ENCODE measurements around the gene DNAJB13.

DNAJB13 gene

GRCh38 chr11:73977856-73978519 lies 27.2 kb downstream of the DNAJB13 start:
- no peak overlapping the region for H3K4me3 ChIP-seq (ENCODE audit: low read length)
- H3K4me1 ChIP-seq (ENCODE audit: control insufficient read depth, low read length), result peaks cover 62% of the 10 kb centered on the region
- H3K36me3 ChIP-seq (ENCODE audit: control insufficient read depth, low read length), result peaks cover 88% of the 10 kb centered on the region
- H3F3A ChIP-seq (ENCODE audit: control insufficient read depth, insufficient read depth), result peaks cover 84% of the 10 kb centered on the region
- TF ChIP-seq EZH2phosphoT487 (IDR thresholded peaks at IDR 0.05; ENCODE audit: borderline replicate concordance, low read length) (no peak), CTCF (IDR thresholded peaks at IDR 0.05; ENCODE audit: low read depth, low read length, poor library complexity, severe bottlenecking) (no peak)
- H4K20me1 ChIP-seq (ENCODE audit: control insufficient read depth, insufficient read depth, low read depth, low read length), result peaks cover 52% of the 10 kb centered on the region
- no peaks in the 10 kb centered on the region for H3K9me2 ChIP-seq (replicated peaks; ENCODE audit: control insufficient read depth, low read length)
- peaks cover 59% of the 10 kb centered on the region for H3K79me2 ChIP-seq (ENCODE audit: control insufficient read depth, low read length)
- H3K4me2 ChIP-seq (ENCODE audit: low read length), result peak overlapping the region; percentile 41; the same call in 1 of the 2 replicates
- H3K27me3 ChIP-seq (ENCODE audit: control insufficient read depth, low read length), result no peaks in the 10 kb centered on the region
- no peaks in the 10 kb centered on the region for H3K9me3 ChIP-seq (ENCODE audit: control insufficient read depth, insufficient read depth, low read length)
- H3K27ac ChIP-seq (ENCODE audit: low read depth, low read length), result peak overlapping the region; percentile 95; the same call in 1 of the 2 replicates

GRCh38 chr11:73978576-73979086 lies 27.8 kb downstream of the DNAJB13 start:
- Histone ChIP-seq H3K4me2 (ENCODE audit: low read length) (peak overlapping the region; percentile 41), H3K36me3 (ENCODE audit: control insufficient read depth, low read length) (peaks cover 88% of the 10 kb centered on the region)

DNA sequence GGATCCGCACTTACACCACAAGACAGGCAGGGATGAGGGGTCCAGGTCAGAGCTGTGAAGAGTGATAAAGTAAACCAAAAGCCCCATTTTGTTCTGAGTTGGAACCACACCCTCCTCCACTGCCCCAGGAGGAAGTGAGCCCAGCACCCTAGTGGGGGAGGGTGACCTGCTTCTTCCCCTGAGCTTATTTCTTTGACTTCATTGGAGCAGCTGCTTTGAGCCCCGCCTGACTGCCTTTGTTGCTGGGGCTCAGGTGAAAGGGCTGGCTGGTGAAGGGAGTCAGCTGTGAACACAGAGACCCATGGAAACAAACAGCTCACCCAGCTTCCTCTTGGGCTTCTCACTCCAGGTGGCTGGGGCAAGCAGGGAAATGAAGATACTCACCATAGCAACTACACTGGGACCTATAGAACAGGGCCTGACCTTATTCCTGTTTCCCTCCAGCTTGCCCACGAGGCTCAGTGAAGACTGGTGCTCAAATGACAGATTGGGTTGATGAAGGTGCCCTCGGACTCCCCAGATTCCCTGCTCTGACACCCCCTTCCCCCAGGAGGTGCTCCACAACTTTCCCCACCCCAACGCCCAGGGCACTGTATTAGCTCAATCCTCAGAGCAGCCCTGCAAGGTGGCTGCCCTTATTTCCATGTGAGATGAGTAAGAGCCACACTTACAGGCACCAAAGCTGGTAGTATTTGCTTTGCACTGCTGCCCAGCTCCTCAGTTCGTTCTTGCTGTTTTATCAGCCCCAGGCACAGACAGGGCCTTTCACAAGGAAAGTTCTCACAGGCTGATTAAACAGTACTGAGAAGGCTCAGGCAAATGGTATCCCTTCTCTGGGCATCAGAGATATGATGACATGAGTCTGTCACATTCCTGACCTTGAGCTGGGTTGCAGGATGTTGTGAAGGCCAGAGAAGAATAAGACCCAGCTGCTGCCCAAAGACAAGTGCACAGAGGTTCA lies 29.5 kb downstream of the DNAJB13 start:
- peaks cover 67% of the 10 kb centered on the region for H3K79me2 ChIP-seq (ENCODE audit: control insufficient read depth, low read length)
- TF ChIP-seq CTCF (IDR thresholded peaks at IDR 0.05; ENCODE audit: low read depth, low read length, poor library complexity, severe bottlenecking), result no peak
- no peak for TF ChIP-seq EZH2phosphoT487 (IDR thresholded peaks at IDR 0.05; ENCODE audit: borderline replicate concordance, low read length)
- H3K4me3 ChIP-seq (ENCODE audit: low read length), result peak overlapping the region; percentile 99
- no peaks in the 10 kb centered on the region for H3K27me3 ChIP-seq (ENCODE audit: control insufficient read depth, low read length)
- H3K4me1 ChIP-seq (ENCODE audit: control insufficient read depth, low read length), result peaks cover 71% of the 10 kb centered on the region
- H3K27ac ChIP-seq (ENCODE audit: low read depth, low read length), result peak overlapping the region; percentile 95
- H3K9me2 ChIP-seq (replicated peaks; ENCODE audit: control insufficient read depth, low read length), result no peaks in the 10 kb centered on the region
- peaks cover 73% of the 10 kb centered on the region for H3K36me3 ChIP-seq (ENCODE audit: control insufficient read depth, low read length)
- peaks cover 73% of the 10 kb centered on the region for H3F3A ChIP-seq (ENCODE audit: control insufficient read depth, insufficient read depth)
- H3K9me3 ChIP-seq (ENCODE audit: control insufficient read depth, insufficient read depth, low read length), result no peaks in the 10 kb centered on the region
- H4K20me1 ChIP-seq (ENCODE audit: control insufficient read depth, insufficient read depth, low read depth, low read length), result peaks cover 52% of the 10 kb centered on the region
- H3K4me2 ChIP-seq (ENCODE audit: low read length), result peak overlapping the region; percentile 94

More at GRCh38 chr11:73978576-73979086, 27.8 kb downstream of the DNAJB13 start:
- Histone ChIP-seq H3K27ac (ENCODE audit: low read depth, low read length) (peak overlapping the region; percentile 95), H3K9me3 (ENCODE audit: control insufficient read depth, insufficient read depth, low read length) (no peaks in the 10 kb centered on the region), H4K20me1 (ENCODE audit: control insufficient read depth, insufficient read depth, low read depth, low read length) (peaks cover 52% of the 10 kb centered on the region), H3F3A (ENCODE audit: control insufficient read depth, insufficient read depth) (peaks cover 78% of the 10 kb centered on the region), H3K9me2 (replicated peaks; ENCODE audit: control insufficient read depth, low read length) (no peaks in the 10 kb centered on the region), H3K4me1 (ENCODE audit: control insufficient read depth, low read length) (peaks cover 63% of the 10 kb centered on the region), H3K27me3 (ENCODE audit: control insufficient read depth, low read length) (no peaks in the 10 kb centered on the region), H3K79me2 (ENCODE audit: control insufficient read depth, low read length) (peaks cover 62% of the 10 kb centered on the region), H3K4me3 (ENCODE audit: low read length) (peak overlapping the region; percentile 14; the same call in 1 of the 2 replicates)
- TF ChIP-seq EZH2phosphoT487 (IDR thresholded peaks at IDR 0.05; ENCODE audit: borderline replicate concordance, low read length), result no peak
- no peak for TF ChIP-seq CTCF (IDR thresholded peaks at IDR 0.05; ENCODE audit: low read depth, low read length, poor library complexity, severe bottlenecking)

Data from DOHH2 (cell line).